H1 (cell line): ENCODE data around the gene GLIPR2. TPM values are rescaled to one million over a fixed set of nuclear protein-coding genes. Genes with fewer than 3 reads are reported as not detected.

Experiments used
- SIN3A ChIP-seq, 2 experiments: IDR thresholded peaks in 1 of 2; conservative IDR thresholded peaks in 1 of 2; 2 replicates each; pipeline ENCODE4 v1.6.1; 2011 to 2012; ENCODE audit warnings: low read length in 2 of 2, improper control_type of control experiment in 1 of 2, low read depth in 1 of 2, mild to moderate bottlenecking in 1 of 2
- SP4 ChIP-seq: IDR thresholded peaks from 2 replicates; pipeline ENCODE4 v1.6.1; 2012; ENCODE audit warnings: low read length, inconsistent platforms
- TEAD4 ChIP-seq: IDR thresholded peaks from 2 replicates; pipeline ENCODE4 v1.6.1; 2012; ENCODE audit warnings: low read depth, low read length, inconsistent platforms, mixed read lengths
- polyA plus RNA-seq, 7 experiments: library from polyadenylated mRNA; depleted of rRNA in 3 of 7; stranded (reverse) in 5 of 7; unstranded in 2 of 7; fragments of >200 nt in 5 of 7; fragments of 200-250 nt in 2 of 7; gene quantifications; 1 replicate in 5 of 7; 2 replicates in 1 of 7; 4 replicates in 1 of 7; pipeline versions ENCODE4 v1.2.1 to v1.2.3, GENCODE V29; 2011 to 2013; ENCODE audit warnings: missing spikeins in 2 of 7, mixed read lengths in 2 of 7
- total RNA-seq: library from RNA; stranded (reverse); fragmentation: NEBNext Ultra II Directional; extraction: Animal tissue kit (Norgen Biotek cat#: 25700); gene quantifications from 2 replicates; pipeline ENCODE4 v1.2.1, GENCODE V29; 2021

GLIPR2 gene
- total and polyA plus RNA-seq, 2 of the 8 experiments (the other 6 are each of a cell fraction or from before 2014, with no cell fraction given): 7.9 to 12.0 TPM

DNA sequence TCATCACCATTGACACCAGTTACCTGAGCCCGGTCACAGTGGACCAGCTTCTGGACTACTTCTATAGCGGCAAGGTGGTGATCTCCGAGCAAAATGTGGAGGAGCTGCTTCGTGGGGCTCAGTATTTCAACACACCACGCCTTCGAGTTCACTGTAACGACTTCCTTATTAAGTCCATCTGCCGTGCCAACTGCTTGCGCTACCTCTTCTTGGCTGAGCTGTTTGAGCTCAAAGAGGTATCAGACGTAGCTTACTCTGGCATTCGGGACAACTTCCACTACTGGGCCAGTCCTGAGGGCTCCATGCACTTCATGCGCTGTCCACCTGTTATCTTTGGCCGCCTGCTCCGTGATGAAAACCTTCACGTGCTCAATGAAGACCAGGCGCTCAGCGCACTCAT is 33.2 kb downstream of the GLIPR2 start (continued):
- TF ChIP-seq SP4: no peak
- no peak for TF ChIP-seq SIN3A (conservative IDR thresholded peaks at IDR 0.05 in 1 of 2, IDR thresholded peaks at IDR 0.05 in 1 of 2; ENCODE audit: low read depth in 1 of 2, low read length in 2 of 2)
- no peak for TF ChIP-seq TEAD4
